Sigmoid colon (tissue), 7 donors: ENCODE data around the gene CKS2. TPM values are rescaled to one million over a fixed set of nuclear protein-coding genes. Genes with fewer than 3 reads are reported as not detected.
"Not testable (repeated sequence)": the region's sequence is repeated elsewhere in the genome, so short reads cannot be mapped to it uniquely, and the experiment has no call there.

Source experiments
- DNase-seq: peaks from one replicate; pipeline ENCODE4 v3.0.0-alpha.2; 2019
- H3K27ac ChIP-seq, 4 donors: fragments of 200-600 bp; sonication (generic); one replicate each; pipeline ENCODE4 v1.5.1; 2016 to 2019; ENCODE audit warnings: mild to moderate bottlenecking in 1 of 4
- H3K27me3 ChIP-seq, 3 donors: fragments of 200-600 bp; sonication (generic); one replicate each; pipeline ENCODE4 v1.5.1; 2019; ENCODE audit warnings: mild to moderate bottlenecking in 1 of 3
- H3K36me3 ChIP-seq, 4 donors: fragments of 200-600 bp; sonication (generic); one replicate each; pipeline ENCODE4 v1.5.1; 2016 to 2019
- H3K4me1 ChIP-seq, 4 donors: fragments of 200-600 bp; sonication (generic); one replicate each; pipeline ENCODE4 v1.5.1; 2017 to 2019
- H3K4me3 ChIP-seq, 4 donors: fragments of 200-600 bp; sonication (generic); one replicate each; pipeline ENCODE4 v1.5.1; 2017 to 2019; ENCODE audit warnings: mild to moderate bottlenecking in 2 of 4, moderate library complexity in 1 of 4
- H3K9me3 ChIP-seq, 4 donors: fragments of 200-600 bp in 3 of 4; sonication (generic) in 3 of 4; one replicate each; pipeline versions ENCODE4 v1.5.1 to v1.6.1; 2013 to 2019
- EP300 ChIP-seq, 4 donors: sonication (generic); formaldehyde crosslinking; IDR thresholded peaks; one replicate each; pipeline ENCODE4 v1.6.1; 2017; ENCODE audit warnings: antibody characterized with exemption in 4 of 4
- POLR2A ChIP-seq, 2 donors: fragments of 450-650 bp; IDR thresholded peaks; one replicate each; pipeline ENCODE4 v1.6.1; 2016; ENCODE audit warnings: antibody characterized with exemption in 2 of 2, mild to moderate bottlenecking in 2 of 2, moderate library complexity in 2 of 2
- POLR2AphosphoS5 ChIP-seq, 4 donors: sonication (generic); formaldehyde crosslinking; IDR thresholded peaks; one replicate each; pipeline ENCODE4 v1.6.1; 2017; ENCODE audit warnings: antibody characterized with exemption in 4 of 4
- WGBS, 2 donors: extraction: QIAGEN DNeasy Blood & Tissue Kit; methylation state at CpG; one replicate each; pipeline ENCODE4 v1.1.7; 2013; 5-methylcytosine and 5-hydroxymethylcytosine counted together
- intact Hi-C: fragments of 100-400 bp; cut with DNase I; formaldehyde crosslinking; loops from one replicate; pipeline ENCODE4 v1.15.1; 2023
- polyA plus RNA-seq, 3 donors: library from polyadenylated mRNA; stranded (reverse); fragments of 200-250 nt; gene quantifications; one replicate each; pipeline ENCODE4 v1.2.3, GENCODE V29; 2013
- total RNA-seq, 4 donors: library from RNA; depleted of rRNA; stranded (reverse); fragments of >200 nt; gene quantifications; one replicate each; pipeline ENCODE4 v1.1.0, GENCODE V29; 2016
- TF ChIP-seq, protein P1 (sequence below), 4 experiments: fragments of 450-650 bp in 3 of 4; fragments of 200-600 bp in 1 of 4; IDR thresholded peaks; one replicate each; pipeline ENCODE4 v1.5.1; 2016 to 2019; ENCODE audit warnings: antibody characterized with exemption in 4 of 4, mild to moderate bottlenecking in 3 of 4, moderate library complexity in 2 of 4
- donor health status: healthy with polysubstance abuse.
- donor health status: Bipolar disorder and iron deficiency.
- donor health status: healthy.

Gene CKS2
- total RNA-seq = 10 to 100 TPM in 2 of 4 donors, 1 to 10 TPM in 2; 4.7 to 18.9 (median 13.5) TPM
- 100 to 1,000 TPM in 2 of 3 donors, 10 to 100 TPM in 1; 48.6 to 151 (median 129) TPM for polyA plus RNA-seq

DNA sequence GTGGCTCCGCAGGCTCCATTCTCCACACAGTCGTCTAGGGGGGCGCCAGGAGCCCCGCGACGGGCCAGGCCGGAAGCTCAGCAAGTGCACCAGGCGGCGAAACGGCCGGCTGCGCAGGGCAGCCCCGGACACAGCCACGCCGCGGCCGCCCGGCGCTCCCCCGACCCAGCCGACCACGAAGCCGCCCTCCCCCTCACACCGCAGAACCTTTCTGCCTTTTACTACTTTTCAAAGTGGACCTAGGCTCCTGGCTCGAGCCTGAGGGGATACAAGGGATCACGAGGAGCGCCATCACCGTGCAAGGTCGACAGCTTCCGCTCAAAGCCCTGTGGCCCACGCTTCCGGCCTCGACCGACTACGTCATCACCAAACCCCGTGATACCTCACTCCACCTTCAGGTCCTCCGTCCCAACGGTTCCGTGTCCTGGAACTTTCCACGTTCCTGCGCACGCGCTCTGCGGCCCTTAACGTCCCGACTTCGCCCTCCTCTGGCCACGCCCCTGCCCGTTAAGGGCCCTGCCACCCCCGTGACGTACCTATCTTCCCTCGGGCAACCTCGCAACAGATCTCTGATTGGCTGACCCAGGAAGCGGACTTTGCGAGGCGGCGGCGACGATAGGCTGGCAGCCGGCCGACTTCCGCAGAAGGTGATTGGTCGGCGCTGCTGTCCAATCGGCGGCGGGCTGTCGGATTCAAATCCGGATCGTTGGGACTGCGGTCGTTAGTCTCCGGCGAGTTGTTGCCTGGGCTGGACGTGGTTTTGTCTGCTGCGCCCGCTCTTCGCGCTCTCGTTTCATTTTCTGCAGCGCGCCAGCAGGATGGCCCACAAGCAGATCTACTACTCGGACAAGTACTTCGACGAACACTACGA is at the start of gene CKS2:
Gene CKS2 (plus strand): TSS at position 721 of the 871 bp plus-strand sequence. CDS start 98 bp downstream, at position 819.
- H3K27me3 ChIP-seq = no peaks in the 10 kb centered on the region
- H3K36me3 ChIP-seq = no peaks in the 10 kb centered on the region
- H3K4me1 ChIP-seq = peaks cover 0 to 33% (median 23%) of the 10 kb centered on the region in 4 donors
- DNase-seq = peak; percentile 100
- H3K9me3 ChIP-seq = no peaks in the 10 kb centered on the region
- H3K4me3 ChIP-seq = peak within 1 kb of the TSS; percentile 66 to 97 (median 83)
- intact Hi-C loops = no loop called here
- 0% methylated on average over 86 of the region's 86 CpGs for WGBS, 2 donors
- H3K27ac ChIP-seq = peak within 1 kb of the TSS; percentile 99 to 100 (median 100)
- peak in 1 of 4 donors; percentile 97 for TF ChIP-seq EP300 (IDR thresholded peaks at IDR 0.05)
- TF ChIP-seq, protein P1, sequence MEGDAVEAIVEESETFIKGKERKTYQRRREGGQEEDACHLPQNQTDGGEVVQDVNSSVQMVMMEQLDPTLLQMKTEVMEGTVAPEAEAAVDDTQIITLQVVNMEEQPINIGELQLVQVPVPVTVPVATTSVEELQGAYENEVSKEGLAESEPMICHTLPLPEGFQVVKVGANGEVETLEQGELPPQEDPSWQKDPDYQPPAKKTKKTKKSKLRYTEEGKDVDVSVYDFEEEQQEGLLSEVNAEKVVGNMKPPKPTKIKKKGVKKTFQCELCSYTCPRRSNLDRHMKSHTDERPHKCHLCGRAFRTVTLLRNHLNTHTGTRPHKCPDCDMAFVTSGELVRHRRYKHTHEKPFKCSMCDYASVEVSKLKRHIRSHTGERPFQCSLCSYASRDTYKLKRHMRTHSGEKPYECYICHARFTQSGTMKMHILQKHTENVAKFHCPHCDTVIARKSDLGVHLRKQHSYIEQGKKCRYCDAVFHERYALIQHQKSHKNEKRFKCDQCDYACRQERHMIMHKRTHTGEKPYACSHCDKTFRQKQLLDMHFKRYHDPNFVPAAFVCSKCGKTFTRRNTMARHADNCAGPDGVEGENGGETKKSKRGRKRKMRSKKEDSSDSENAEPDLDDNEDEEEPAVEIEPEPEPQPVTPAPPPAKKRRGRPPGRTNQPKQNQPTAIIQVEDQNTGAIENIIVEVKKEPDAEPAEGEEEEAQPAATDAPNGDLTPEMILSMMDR (IDR thresholded peaks at IDR 0.05) = no peak
- TF ChIP-seq POLR2AphosphoS5 (IDR thresholded peaks at IDR 0.05) = peak; percentile 95 to 97 (median 96)
- TF ChIP-seq POLR2A (IDR thresholded peaks at IDR 0.05) = peak; percentile 86 to 93

DNA sequence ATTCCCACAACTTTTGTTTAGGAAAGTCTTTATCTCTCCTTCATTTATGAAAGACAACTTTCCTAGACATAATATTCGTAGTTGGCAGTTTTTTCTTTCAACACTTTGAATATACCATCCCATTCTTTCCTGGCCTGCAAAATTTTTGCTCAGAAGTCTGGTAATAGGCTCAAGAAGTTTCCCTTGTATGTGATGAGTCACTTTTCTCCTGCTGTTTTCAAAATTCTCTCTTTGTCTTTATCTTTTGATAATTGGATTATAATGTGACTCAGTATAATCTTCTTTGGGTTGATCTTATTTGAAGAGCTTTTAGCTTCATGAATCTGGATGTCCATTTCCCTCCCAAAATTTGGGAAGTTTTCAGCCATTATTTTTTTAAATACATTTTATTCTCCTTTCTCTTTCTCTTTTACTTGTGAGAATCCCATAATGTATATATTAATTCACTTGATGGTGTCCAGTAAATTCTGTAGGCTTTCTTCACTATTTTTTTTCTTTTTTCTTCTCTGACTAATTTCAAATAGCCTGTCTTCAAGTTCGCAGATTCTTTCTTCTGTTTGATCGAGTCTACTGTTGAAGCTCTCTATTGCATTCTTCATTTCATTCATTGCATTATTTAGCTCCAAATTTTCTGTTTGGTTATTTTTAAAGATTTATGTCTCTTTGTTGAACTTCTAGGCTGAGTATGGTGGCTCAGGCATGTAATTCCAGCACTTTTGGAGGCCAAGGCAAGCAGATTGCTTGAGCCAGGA is 37.3 kb upstream of the CKS2 start:
- TF ChIP-seq, protein P1 (IDR thresholded peaks at IDR 0.05) = no peak
- TF ChIP-seq EP300 (IDR thresholded peaks at IDR 0.05) (no peak), POLR2A (IDR thresholded peaks at IDR 0.05) (no peak), POLR2AphosphoS5 (IDR thresholded peaks at IDR 0.05) (no peak)
- no peak for DNase-seq
- Histone ChIP-seq H3K9me3 (peaks cover 0 to 7% (median 5%) of the 10 kb centered on the region in 4 donors), H3K27me3 (no peaks in the 10 kb centered on the region), H3K4me3 (no peak overlapping the region), H3K36me3 (no peaks in the 10 kb centered on the region), H3K4me1 (no peaks in the 10 kb centered on the region), H3K27ac (no peak overlapping the region)
- intact Hi-C loops = loop anchor here (10.0 kb wide), 1 partner anchor 49 kb away; no protein-coding TSS in a partner anchor
- 77 to 93% methylated on average over 3 of the region's 3 CpGs for whole genome bisulfite sequencing, 2 donors

DNA sequence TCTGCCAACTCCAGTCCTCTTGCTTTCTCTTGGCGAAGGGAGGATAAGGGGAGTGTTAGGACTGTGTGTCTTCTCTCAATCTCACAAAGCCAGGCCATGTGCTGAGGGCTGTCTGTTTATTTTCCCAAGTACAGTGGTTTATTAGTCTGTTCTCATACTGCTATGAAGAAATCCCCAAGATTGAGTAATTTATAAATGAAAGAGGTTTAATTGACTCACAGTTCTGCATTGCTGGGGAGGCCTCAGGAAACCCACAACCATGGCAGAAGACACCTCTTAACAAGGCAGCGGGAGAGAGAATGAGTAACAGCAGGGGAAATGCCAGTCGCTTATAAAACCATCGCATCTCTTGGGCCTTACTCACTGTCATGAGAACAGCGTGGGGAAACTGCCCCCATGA is 36.2 kb upstream of the CKS2 start:
- intact Hi-C loops = loop anchor here (5.0 to 10.0 kb wide), 2 partner anchors 50 to 683 kb away; no protein-coding TSS in a partner anchor
- WGBS, 2 donors = 72 to 79% methylated on average over 5 of the region's 5 CpGs

DNA sequence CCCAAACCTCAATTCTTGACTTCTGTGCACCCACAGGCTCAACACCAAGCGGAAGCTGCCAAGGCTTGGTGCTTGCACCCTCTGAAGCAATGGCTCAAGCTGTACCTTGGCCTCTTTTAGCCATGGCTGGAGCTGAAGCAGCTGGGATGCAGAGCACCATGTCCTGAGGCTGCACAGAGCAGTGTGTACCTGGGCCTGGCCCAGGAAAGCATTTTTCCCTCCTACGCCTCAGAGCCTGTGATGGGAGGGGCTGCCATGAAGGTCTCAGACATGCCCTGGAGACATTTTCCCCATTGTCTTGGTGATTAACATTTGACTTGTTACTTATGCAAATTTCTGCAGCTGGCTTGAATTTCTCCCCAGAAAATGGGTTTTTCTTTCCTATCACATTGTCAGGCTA is 35.0 kb upstream of the CKS2 start:
- H3K36me3 ChIP-seq, DNase-seq, H3K9me3 ChIP-seq, H3K27me3 ChIP-seq, H3K27ac ChIP-seq, H3K4me1 ChIP-seq, H3K4me3 ChIP-seq: not testable (repeated sequence)
- 95 to 97% methylated on average over 2 of the region's 2 CpGs for WGBS, 2 donors
- intact Hi-C loops = loop anchor here (5.0 to 10.0 kb wide), 2 partner anchors 51 to 684 kb away; no protein-coding TSS in a partner anchor

More for the DNA sequence above, 36.2 kb upstream of the CKS2 start:
- TF ChIP-seq POLR2A (IDR thresholded peaks at IDR 0.05) (no peak), POLR2AphosphoS5 (IDR thresholded peaks at IDR 0.05) (no peak)
- TF ChIP-seq, protein P1 (IDR thresholded peaks at IDR 0.05) = no peak
- H3K4me1 ChIP-seq = no peaks in the 10 kb centered on the region
- H3K27me3 ChIP-seq = no peaks in the 10 kb centered on the region
- H3K27ac ChIP-seq = no peak overlapping the region
- H3K36me3 ChIP-seq = no peaks in the 10 kb centered on the region
- H3K9me3 ChIP-seq = peaks cover 0 to 7% (median 5%) of the 10 kb centered on the region in 4 donors
- H3K4me3 ChIP-seq = no peak overlapping the region
- no peak for DNase-seq
